ENCODE results near the gene PSAPL1. TPM values are rescaled to one million over a fixed set of nuclear protein-coding genes. Genes with fewer than 3 reads are reported as not detected.

Gene PSAPL1
- total RNA-seq, 1 experiment from 2014 or later = 0.05 TPM

DNA sequence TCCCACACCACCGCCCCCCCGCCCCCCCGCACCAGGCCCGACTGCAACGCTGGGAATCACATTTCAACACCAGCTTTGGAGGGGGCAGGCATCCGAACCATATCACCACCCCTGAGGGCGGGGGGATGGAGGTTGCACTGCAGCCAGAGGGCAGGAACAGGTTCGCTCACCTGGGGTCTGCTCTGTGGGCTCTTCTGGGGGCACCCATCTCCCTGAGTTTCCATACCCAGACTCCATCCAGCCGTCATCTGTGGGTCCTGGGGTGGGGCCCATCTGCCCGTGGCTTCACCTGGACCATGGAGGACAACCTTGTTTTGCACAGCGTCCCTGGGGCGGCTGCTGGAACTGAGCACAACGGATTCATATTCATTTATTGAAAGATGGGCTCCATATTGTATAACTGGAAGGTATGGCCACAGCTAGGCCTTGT, 6.9 kb downstream of the PSAPL1 start:
- H3K4me2 ChIP-seq (ENCODE audit: low read length) = no peak overlapping the region
- no peaks in the 10 kb centered on the region for H3K9me2 ChIP-seq (ENCODE audit: insufficient read depth)
- POLR2A ChIA-PET = no interaction called here
- H2AFZ ChIP-seq (ENCODE audit: low read depth, low read length, poor library complexity, severe bottlenecking) = no peak overlapping the region
- no peaks in the 10 kb centered on the region for H3K79me2 ChIP-seq (ENCODE audit: insufficient read depth, low read length)
- H3K27me3 ChIP-seq (ENCODE audit: insufficient read depth, low read length) = no peaks in the 10 kb centered on the region
- H4K20me1 ChIP-seq (ENCODE audit: insufficient read depth) = no peaks in the 10 kb centered on the region
- H3K27ac ChIP-seq (ENCODE audit: low read depth, low read length) = no peak overlapping the region; the same call in 1 of the 2 replicates
- TF ChIP-seq ELF1 (IDR thresholded peaks at IDR 0.05; ENCODE audit: borderline replicate concordance, low read depth) = no peak
- no peak for TF ChIP-seq ZFX (IDR thresholded peaks at IDR 0.05)
- TF ChIP-seq POLR2A (IDR thresholded peaks at IDR 0.05; ENCODE audit: borderline replicate concordance, extremely low read depth, insufficient read depth, insufficient read length) = no peak
- no peak for TF ChIP-seq CEBPB (IDR thresholded peaks at IDR 0.05; ENCODE audit: low read depth)
- TF ChIP-seq ZNF274 (IDR thresholded peaks at IDR 0.05; ENCODE audit: low read depth, low read length) = no peak
- no peak for TF ChIP-seq SP1 (IDR thresholded peaks at IDR 0.05; ENCODE audit: low read depth)
- CTCF ChIA-PET = no interaction called here
- intact Hi-C loops (cut with micrococcal nuclease) = no loop called here
- DNase-seq (ENCODE audit: low read depth, low spot score) (no peak), ATAC-seq (no peak)
- no TSS peak for BruUV-seq (replicated peaks)
- RAD21 ChIA-PET (ENCODE audit: low non-redundant PET in 1 of 2, low total read pairs in 2 of 2, uncharacterized antibody in 2 of 2, unreplicated experiment in 2 of 2) = no interaction called here
- no peak overlapping the region for H3K9ac ChIP-seq (ENCODE audit: low read length)
- H3K36me3 ChIP-seq (ENCODE audit: control insufficient read depth in 1 of 2, insufficient read depth in 2 of 2, low read length in 2 of 2) = no peaks in the 10 kb centered on the region
- no peaks in the 10 kb centered on the region for H3K9me3 ChIP-seq (ENCODE audit: control insufficient read depth in 1 of 2, insufficient read depth in 1 of 2, low read depth in 1 of 2, low read length in 2 of 2)
- H3K4me3 ChIP-seq (replicated peaks in 1 of 2; ENCODE audit: low read depth in 1 of 2, low read length in 2 of 2) = no peak overlapping the region
- H3K4me1 ChIP-seq (ENCODE audit: control insufficient read depth in 1 of 2, insufficient read depth in 2 of 2, low read length in 2 of 2) = peaks cover 23 to 26% of the 10 kb centered on the region in 2 experiments

DNA sequence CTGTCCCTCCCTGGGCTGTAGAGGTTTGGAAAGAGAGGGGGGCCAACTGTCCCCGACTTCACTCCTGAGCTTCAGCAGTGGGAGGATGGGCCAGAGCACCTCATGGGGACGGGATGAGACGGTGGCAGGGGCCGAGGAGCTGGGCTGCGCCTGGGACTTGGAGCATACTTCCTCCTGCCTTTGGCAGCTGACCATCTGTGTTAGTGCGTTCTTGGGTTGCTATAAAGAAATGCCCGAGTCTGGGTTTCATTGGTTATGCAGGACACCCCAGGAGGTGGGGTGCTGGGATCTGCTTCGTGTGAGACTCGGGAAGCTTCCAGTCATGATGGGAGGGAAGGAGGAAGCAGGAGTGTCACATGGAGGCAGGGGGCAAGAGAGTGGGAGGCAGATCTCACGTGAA, 7.4 kb downstream of the PSAPL1 start:
- no TSS peak for BruUV-seq (replicated peaks)
- Histone ChIP-seq H3K4me2 (ENCODE audit: low read length) (no peak overlapping the region), H3K9ac (ENCODE audit: low read length) (no peak overlapping the region), H3K27me3 (ENCODE audit: insufficient read depth, low read length) (no peaks in the 10 kb centered on the region), H3K79me2 (ENCODE audit: insufficient read depth, low read length) (no peaks in the 10 kb centered on the region), H3K9me2 (ENCODE audit: insufficient read depth) (no peaks in the 10 kb centered on the region), H3K36me3 (ENCODE audit: control insufficient read depth in 1 of 2, insufficient read depth in 2 of 2, low read length in 2 of 2) (no peaks in the 10 kb centered on the region), H3K9me3 (ENCODE audit: control insufficient read depth in 1 of 2, insufficient read depth in 1 of 2, low read depth in 1 of 2, low read length in 2 of 2) (no peaks in the 10 kb centered on the region), H4K20me1 (ENCODE audit: insufficient read depth) (no peaks in the 10 kb centered on the region), H3K4me1 (ENCODE audit: control insufficient read depth in 1 of 2, insufficient read depth in 2 of 2, low read length in 2 of 2) (peaks cover 23 to 26% of the 10 kb centered on the region in 2 experiments), H2AFZ (ENCODE audit: low read depth, low read length, poor library complexity, severe bottlenecking) (no peak overlapping the region), H3K27ac (ENCODE audit: low read depth, low read length) (no peak overlapping the region), H3K4me3 (replicated peaks in 1 of 2; ENCODE audit: low read depth in 1 of 2, low read length in 2 of 2) (no peak overlapping the region)
- POLR2A ChIA-PET = no interaction called here
- ATAC-seq (no peak), DNase-seq (ENCODE audit: low read depth, low spot score) (no peak)
- RAD21 ChIA-PET (ENCODE audit: low non-redundant PET in 1 of 2, low total read pairs in 2 of 2, uncharacterized antibody in 2 of 2, unreplicated experiment in 2 of 2) = no interaction called here
- TF ChIP-seq SRF (IDR thresholded peaks at IDR 0.05; ENCODE audit: low read depth) (no peak), EZH2 (IDR thresholded peaks at IDR 0.05) (no peak), ZNF274 (IDR thresholded peaks at IDR 0.05; ENCODE audit: low read depth, low read length) (no peak), SP1 (IDR thresholded peaks at IDR 0.05; ENCODE audit: low read depth) (no peak), POLR2A (IDR thresholded peaks at IDR 0.05; ENCODE audit: borderline replicate concordance, extremely low read depth, insufficient read depth, insufficient read length) (no peak), POLR2AphosphoS5 (IDR thresholded peaks at IDR 0.05; ENCODE audit: low read depth, low read length) (no peak), SIN3A (IDR thresholded peaks at IDR 0.05; ENCODE audit: low read depth) (no peak), EZH2phosphoT487 (IDR thresholded peaks at IDR 0.05; ENCODE audit: borderline replicate concordance) (no peak), FOSL1 (IDR thresholded peaks at IDR 0.05; ENCODE audit: low read depth) (no peak)
- TF ChIP-seq, protein P1, sequence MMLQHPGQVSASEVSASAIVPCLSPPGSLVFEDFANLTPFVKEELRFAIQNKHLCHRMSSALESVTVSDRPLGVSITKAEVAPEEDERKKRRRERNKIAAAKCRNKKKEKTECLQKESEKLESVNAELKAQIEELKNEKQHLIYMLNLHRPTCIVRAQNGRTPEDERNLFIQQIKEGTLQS (IDR thresholded peaks at IDR 0.05) = no peak
- TF ChIP-seq, protein P2, sequence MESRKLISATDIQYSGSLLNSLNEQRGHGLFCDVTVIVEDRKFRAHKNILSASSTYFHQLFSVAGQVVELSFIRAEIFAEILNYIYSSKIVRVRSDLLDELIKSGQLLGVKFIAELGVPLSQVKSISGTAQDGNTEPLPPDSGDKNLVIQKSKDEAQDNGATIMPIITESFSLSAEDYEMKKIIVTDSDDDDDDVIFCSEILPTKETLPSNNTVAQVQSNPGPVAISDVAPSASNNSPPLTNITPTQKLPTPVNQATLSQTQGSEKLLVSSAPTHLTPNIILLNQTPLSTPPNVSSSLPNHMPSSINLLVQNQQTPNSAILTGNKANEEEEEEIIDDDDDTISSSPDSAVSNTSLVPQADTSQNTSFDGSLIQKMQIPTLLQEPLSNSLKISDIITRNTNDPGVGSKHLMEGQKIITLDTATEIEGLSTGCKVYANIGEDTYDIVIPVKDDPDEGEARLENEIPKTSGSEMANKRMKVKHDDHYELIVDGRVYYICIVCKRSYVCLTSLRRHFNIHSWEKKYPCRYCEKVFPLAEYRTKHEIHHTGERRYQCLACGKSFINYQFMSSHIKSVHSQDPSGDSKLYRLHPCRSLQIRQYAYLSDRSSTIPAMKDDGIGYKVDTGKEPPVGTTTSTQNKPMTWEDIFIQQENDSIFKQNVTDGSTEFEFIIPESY (IDR thresholded peaks at IDR 0.05; ENCODE audit: extremely low read depth, insufficient replicate concordance, low read length) = no peak
- TF ChIP-seq, protein P3, sequence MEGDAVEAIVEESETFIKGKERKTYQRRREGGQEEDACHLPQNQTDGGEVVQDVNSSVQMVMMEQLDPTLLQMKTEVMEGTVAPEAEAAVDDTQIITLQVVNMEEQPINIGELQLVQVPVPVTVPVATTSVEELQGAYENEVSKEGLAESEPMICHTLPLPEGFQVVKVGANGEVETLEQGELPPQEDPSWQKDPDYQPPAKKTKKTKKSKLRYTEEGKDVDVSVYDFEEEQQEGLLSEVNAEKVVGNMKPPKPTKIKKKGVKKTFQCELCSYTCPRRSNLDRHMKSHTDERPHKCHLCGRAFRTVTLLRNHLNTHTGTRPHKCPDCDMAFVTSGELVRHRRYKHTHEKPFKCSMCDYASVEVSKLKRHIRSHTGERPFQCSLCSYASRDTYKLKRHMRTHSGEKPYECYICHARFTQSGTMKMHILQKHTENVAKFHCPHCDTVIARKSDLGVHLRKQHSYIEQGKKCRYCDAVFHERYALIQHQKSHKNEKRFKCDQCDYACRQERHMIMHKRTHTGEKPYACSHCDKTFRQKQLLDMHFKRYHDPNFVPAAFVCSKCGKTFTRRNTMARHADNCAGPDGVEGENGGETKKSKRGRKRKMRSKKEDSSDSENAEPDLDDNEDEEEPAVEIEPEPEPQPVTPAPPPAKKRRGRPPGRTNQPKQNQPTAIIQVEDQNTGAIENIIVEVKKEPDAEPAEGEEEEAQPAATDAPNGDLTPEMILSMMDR (IDR thresholded peaks at IDR 0.05 in 2 of 3, conservative IDR thresholded peaks at IDR 0.05 in 1 of 3; ENCODE audit: borderline replicate concordance in 1 of 3, insufficient read depth in 1 of 3, low read depth in 2 of 3, low read length in 2 of 3) = no peak
- CTCF ChIA-PET = no interaction called here
- intact Hi-C loops (cut with micrococcal nuclease) = no loop called here
